Sigmoid colon (tissue), 4 donors: ENCODE results near the gene LONP2.

Experiments used
- CTCF ChIP-seq, 4 experiments: fragments of 450-650 bp in 3 of 4; fragments of 200-600 bp in 1 of 4; IDR thresholded peaks; one replicate each; pipeline ENCODE4 v1.5.1; 2016 to 2019; ENCODE audit warnings: antibody characterized with exemption in 4 of 4, mild to moderate bottlenecking in 3 of 4, moderate library complexity in 2 of 4
- EP300 ChIP-seq, 4 donors: sonication (generic); formaldehyde crosslinking; IDR thresholded peaks; one replicate each; pipeline ENCODE4 v1.6.1; 2017; ENCODE audit warnings: antibody characterized with exemption in 4 of 4
- POLR2A ChIP-seq, 2 donors: fragments of 450-650 bp; IDR thresholded peaks; one replicate each; pipeline ENCODE4 v1.6.1; 2016; ENCODE audit warnings: antibody characterized with exemption in 2 of 2, mild to moderate bottlenecking in 2 of 2, moderate library complexity in 2 of 2
- POLR2AphosphoS5 ChIP-seq, 4 donors: sonication (generic); formaldehyde crosslinking; IDR thresholded peaks; one replicate each; pipeline ENCODE4 v1.6.1; 2017; ENCODE audit warnings: antibody characterized with exemption in 4 of 4

GRCh38 chr16:48395375-48395774, 151.3 kb downstream of the LONP2 start:
- TF ChIP-seq CTCF (IDR thresholded peaks at IDR 0.05): no peak
- TF ChIP-seq EP300 (IDR thresholded peaks at IDR 0.05): no peak
- TF ChIP-seq POLR2AphosphoS5 (IDR thresholded peaks at IDR 0.05): no peak
- no peak for TF ChIP-seq POLR2A (IDR thresholded peaks at IDR 0.05)
